ENCODE measurements around the gene POLR2E. TPM values are rescaled to one million over a fixed set of nuclear protein-coding genes. Genes with fewer than 3 reads are reported as not detected.

POLR2E gene
- polyA plus RNA-seq, 3 donors, result 183 to 222 (median 195) TPM

GRCh38 chr19:1097810-1098176, 2.6 kb upstream of the POLR2E start:
- Mint-ChIP-seq H3K27ac (peak overlapping the region; percentile 74 to 98 (median 89)), H3K9me3 (peaks cover 7 to 15% (median 13%) of the 10 kb centered on the region in 7 donors), H3K36me3 (peaks cover 11 to 12% of the 10 kb centered on the region in 2 donors), H3K4me1 (peaks cover 67% of the 10 kb centered on the region), H3K27me3 (ENCODE audit: low read depth in 3 of 3) (peaks cover 0 to 3% (median 0%) of the 10 kb centered on the region in 3 donors), H3K4me3 (peak overlapping the region in 1 of 2 donors; percentile 10)
- H3K9ac ChIP-seq (ENCODE audit: insufficient read depth, low read length, poor library complexity, severe bottlenecking), result peak overlapping the region; percentile 34
- peak overlapping the region; percentile 29 for H3K4me2 ChIP-seq (replicated peaks; ENCODE audit: extremely low read depth, low read length, poor library complexity, severe bottlenecking)
- H3K4me1 ChIP-seq (ENCODE audit: control insufficient read depth in 1 of 2, insufficient read depth in 2 of 2, low read length in 2 of 2), result peaks cover 78 to 86% of the 10 kb centered on the region in 2 donors
- H4K20me1 ChIP-seq (ENCODE audit: insufficient read depth, low read length), result peaks cover 22% of the 10 kb centered on the region
- intact Hi-C loops (cut with micrococcal nuclease), result no loop called here
- TF ChIP-seq, protein P1, sequence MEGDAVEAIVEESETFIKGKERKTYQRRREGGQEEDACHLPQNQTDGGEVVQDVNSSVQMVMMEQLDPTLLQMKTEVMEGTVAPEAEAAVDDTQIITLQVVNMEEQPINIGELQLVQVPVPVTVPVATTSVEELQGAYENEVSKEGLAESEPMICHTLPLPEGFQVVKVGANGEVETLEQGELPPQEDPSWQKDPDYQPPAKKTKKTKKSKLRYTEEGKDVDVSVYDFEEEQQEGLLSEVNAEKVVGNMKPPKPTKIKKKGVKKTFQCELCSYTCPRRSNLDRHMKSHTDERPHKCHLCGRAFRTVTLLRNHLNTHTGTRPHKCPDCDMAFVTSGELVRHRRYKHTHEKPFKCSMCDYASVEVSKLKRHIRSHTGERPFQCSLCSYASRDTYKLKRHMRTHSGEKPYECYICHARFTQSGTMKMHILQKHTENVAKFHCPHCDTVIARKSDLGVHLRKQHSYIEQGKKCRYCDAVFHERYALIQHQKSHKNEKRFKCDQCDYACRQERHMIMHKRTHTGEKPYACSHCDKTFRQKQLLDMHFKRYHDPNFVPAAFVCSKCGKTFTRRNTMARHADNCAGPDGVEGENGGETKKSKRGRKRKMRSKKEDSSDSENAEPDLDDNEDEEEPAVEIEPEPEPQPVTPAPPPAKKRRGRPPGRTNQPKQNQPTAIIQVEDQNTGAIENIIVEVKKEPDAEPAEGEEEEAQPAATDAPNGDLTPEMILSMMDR (IDR thresholded peaks at IDR 0.05), result no peak
- peak overlapping the region in 1 of 3 experiments; percentile 12 for H3K4me3 ChIP-seq (replicated peaks in 1 of 3; ENCODE audit: low read depth in 2 of 3, low read length in 3 of 3)
- H2AFZ ChIP-seq (ENCODE audit: insufficient read depth, low read depth, low read length, poor library complexity, severe bottlenecking), result no peak overlapping the region
- peak in 1 of 3 donors; percentile 44 for DNase-seq
- peaks cover 27% of the 10 kb centered on the region for H3K79me2 ChIP-seq (ENCODE audit: insufficient read depth, low read length)
- H3K27ac ChIP-seq (ENCODE audit: low read depth in 1 of 2, low read length in 2 of 2), result peak overlapping the region; percentile 58 to 95
- peaks cover 10% of the 10 kb centered on the region in 2 donors for H3K36me3 ChIP-seq (replicated peaks in 1 of 2; ENCODE audit: control insufficient read depth in 1 of 2, insufficient read depth in 2 of 2, low read length in 2 of 2)
- H3K27me3 ChIP-seq (ENCODE audit: control insufficient read depth in 2 of 2, insufficient read depth in 2 of 2, low read length in 2 of 2), result no peaks in the 10 kb centered on the region
- WGBS (ENCODE audit: insufficient coverage), result 67% methylated on average over 5 of the region's 7 CpGs
- peaks cover 0 to 12% of the 10 kb centered on the region in 2 donors for H3K9me3 ChIP-seq (replicated peaks in 1 of 2; ENCODE audit: control insufficient read depth in 1 of 2, insufficient read depth in 1 of 2, low read length in 2 of 2)

GRCh38 chr19:1094655-1094977, 559 bp downstream of the POLR2E start:
- TF ChIP-seq, protein P1 (IDR thresholded peaks at IDR 0.05), result no peak
- peaks cover 40% of the 10 kb centered on the region for H4K20me1 ChIP-seq (ENCODE audit: insufficient read depth, low read length)
- H2AFZ ChIP-seq (ENCODE audit: insufficient read depth, low read depth, low read length, poor library complexity, severe bottlenecking), result no peak overlapping the region
- H3K27ac ChIP-seq (ENCODE audit: low read depth in 1 of 2, low read length in 2 of 2), result peak overlapping the region; percentile 33 to 84
- intact Hi-C loops (cut with micrococcal nuclease), result no loop called here
- H3K4me2 ChIP-seq (replicated peaks; ENCODE audit: extremely low read depth, low read length, poor library complexity, severe bottlenecking), result peak overlapping the region; percentile 91
- Mint-ChIP-seq H3K4me3 (peak overlapping the region; percentile 92 to 95), H3K4me1 (peaks cover 53% of the 10 kb centered on the region), H3K9me3 (peaks cover 2 to 7% (median 3%) of the 10 kb centered on the region in 7 donors), H3K36me3 (peaks cover 20 to 37% of the 10 kb centered on the region in 2 donors), H3K27me3 (ENCODE audit: low read depth in 3 of 3) (no peaks in the 10 kb centered on the region), H3K27ac (peak overlapping the region; percentile 59 to 91 (median 78))
- H3K9me3 ChIP-seq (replicated peaks in 1 of 2; ENCODE audit: control insufficient read depth in 1 of 2, insufficient read depth in 1 of 2, low read length in 2 of 2), result peaks cover 0 to 3% of the 10 kb centered on the region in 2 donors
- H3K36me3 ChIP-seq (replicated peaks in 1 of 2; ENCODE audit: control insufficient read depth in 1 of 2, insufficient read depth in 2 of 2, low read length in 2 of 2), result peaks cover 26 to 31% of the 10 kb centered on the region in 2 donors
- no peaks in the 10 kb centered on the region for H3K27me3 ChIP-seq (ENCODE audit: control insufficient read depth in 2 of 2, insufficient read depth in 2 of 2, low read length in 2 of 2)
- peaks cover 56 to 69% of the 10 kb centered on the region in 2 donors for H3K4me1 ChIP-seq (ENCODE audit: control insufficient read depth in 1 of 2, insufficient read depth in 2 of 2, low read length in 2 of 2)
- H3K4me3 ChIP-seq (replicated peaks in 1 of 3; ENCODE audit: low read depth in 2 of 3, low read length in 3 of 3), result peak overlapping the region; percentile 58 to 98 (median 90)
- WGBS (ENCODE audit: insufficient coverage), result under 1% methylated on average over 18 of the region's 19 CpGs
- peak in 1 of 3 donors; percentile 47 for DNase-seq
- peaks cover 44% of the 10 kb centered on the region for H3K79me2 ChIP-seq (ENCODE audit: insufficient read depth, low read length)
- peak overlapping the region; percentile 81 for H3K9ac ChIP-seq (ENCODE audit: insufficient read depth, low read length, poor library complexity, severe bottlenecking)
